T-helper 9 cell (primary cell): ENCODE measurements around the gene ZNF132.
A peak's percentile ranks its signal among the peaks of the same experiment; 100 is the strongest.
"Not testable (repeated sequence)": the region's sequence is repeated elsewhere in the genome, so short reads cannot be mapped to it uniquely, and the experiment has no call there.

Experiments
- DNase-seq: peaks from one replicate; pipeline ENCODE4 v3.0.0-alpha.2; 2020

ZNF132 gene

GRCh38 chr19:58466760-58467589, 27.0 kb upstream of the ZNF132 start, which contains the start of gene ZNF324:
Gene ZNF324 (plus strand): TSS chr19:58467080. CDS start chr19:58469186, 2,106 bp downstream.
- peak; percentile 97 for DNase-seq

GRCh38 chr19:58466089-58466759, 26.3 kb upstream of the ZNF132 start:
- no peak for DNase-seq

GRCh38 chr19:58460039-58460438, 20.1 kb upstream of the ZNF132 start:
- no peak for DNase-seq

GRCh38 chr19:58456111-58456510, 16.2 kb upstream of the ZNF132 start:
- DNase-seq, result no peak

- no peak for DNase-seq
Measured at GRCh38 chr19:58455306-58455705, 15.4 kb upstream of the ZNF132 start.

GRCh38 chr19:58453743-58454142, 13.8 kb upstream of the ZNF132 start:
- DNase-seq, result no peak

- DNase-seq, result peak; percentile 93
Measured at GRCh38 chr19:58451358-58452101, 11.6 kb upstream of the ZNF132 start, which contains the start of gene ZNF324B. Gene ZNF324B (plus strand): TSS chr19:58451622. CDS start chr19:58453702, 2,080 bp downstream.

GRCh38 chr19:58450856-58451357, 11.0 kb upstream of the ZNF132 start:
- no peak for DNase-seq

- not testable (repeated sequence) for DNase-seq
Measured at GRCh38 chr19:58449980-58450379, 10.0 kb upstream of the ZNF132 start.

GRCh38 chr19:58448860-58449259, 8.9 kb upstream of the ZNF132 start:
- DNase-seq, result not testable (repeated sequence)

GRCh38 chr19:58442986-58443385, 3.0 kb upstream of the ZNF132 start:
- DNase-seq, result not testable (repeated sequence)

- no peak for DNase-seq
Measured at GRCh38 chr19:58440556-58440955, 603 bp upstream of the ZNF132 start.

GRCh38 chr19:58434217-58434616, 5.7 kb downstream of the ZNF132 start:
- no peak for DNase-seq

- DNase-seq, result no peak
Measured at GRCh38 chr19:58429745-58430144, 10.2 kb downstream of the ZNF132 start.

- no peak for DNase-seq
Measured at GRCh38 chr19:58428617-58429016, 11.3 kb downstream of the ZNF132 start.

GRCh38 chr19:58417071-58417470, 22.9 kb downstream of the ZNF132 start:
- no peak for DNase-seq

- DNase-seq, result no peak
Measured at GRCh38 chr19:58416604-58417003, 23.3 kb downstream of the ZNF132 start.

- no peak for DNase-seq
Measured at GRCh38 chr19:58409010-58409790, 30.8 kb downstream of the ZNF132 start.

- peak; percentile 89 for DNase-seq
Measured at GRCh38 chr19:58408152-58409009, 31.6 kb downstream of the ZNF132 start, which contains the start of gene ZNF584. Gene ZNF584 (plus strand): TSS chr19:58408649. CDS start chr19:58409148, 499 bp downstream.

- no peak for DNase-seq
Measured at GRCh38 chr19:58407658-58408151, 32.2 kb downstream of the ZNF132 start.
